Measurements from ENCODE around the gene PHACTR3. TPM values are rescaled to one million over a fixed set of nuclear protein-coding genes. Genes with fewer than 3 reads are reported as not detected.
"Not testable (repeated sequence)": the region's sequence is repeated elsewhere in the genome, so short reads cannot be mapped to it uniquely, and the experiment has no call there.

PHACTR3 gene
- not detected in 2 replicates for total RNA-seq (2014; rRNA removed; shearing (Covaris generic))
- polyA plus RNA-seq (2015; cell fraction: cytosol; rRNA removed) = not detected in 2 replicates
- not detected in 2 replicates for polyA plus RNA-seq (2015; cell fraction: nucleus; rRNA removed)

DNA sequence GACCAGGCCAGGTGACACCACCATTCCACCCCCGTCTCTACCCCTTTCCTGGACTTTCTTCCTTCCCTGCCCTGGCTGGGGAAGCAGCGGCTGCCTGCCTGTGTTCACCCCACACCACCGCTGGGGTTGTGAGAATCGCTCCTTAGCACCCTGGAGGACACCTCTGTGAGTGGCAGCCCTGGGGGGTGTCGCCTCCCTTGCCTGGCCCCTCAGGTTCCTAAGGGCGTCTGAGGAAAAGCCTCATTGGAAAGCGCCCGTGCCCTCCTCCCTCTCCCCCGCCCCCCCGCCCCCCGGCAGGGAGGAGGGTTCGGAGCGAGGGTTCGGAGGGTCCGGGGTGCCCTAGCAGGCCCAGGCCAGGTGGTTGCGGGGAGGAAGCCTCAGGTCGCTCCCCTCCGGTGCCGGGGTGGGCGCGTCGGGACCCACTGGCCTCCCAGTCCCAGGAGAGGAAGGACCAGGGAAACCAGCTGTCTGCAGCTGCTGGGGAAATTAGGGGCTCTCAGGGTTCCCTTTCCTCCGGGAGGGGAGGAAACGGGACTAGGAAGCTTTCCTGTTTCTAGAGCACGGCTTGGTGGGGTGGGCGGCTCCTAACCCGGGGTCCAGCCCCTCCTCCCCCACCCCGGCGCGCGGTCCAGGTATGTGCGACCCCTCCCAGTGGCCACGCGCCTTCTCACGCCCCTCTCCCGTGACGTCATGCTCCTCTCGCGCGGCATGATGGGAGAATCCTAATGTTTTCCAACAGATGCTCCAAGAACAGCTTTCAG is at the start of gene PHACTR3:
TSS of gene PHACTR3 (plus strand) at position 760 of the 761 bp plus-strand sequence. CDS start 475 bp downstream, outside the sequence.
- DNase-seq (ENCODE audit: low read depth) = no peak

- DNase-seq (ENCODE audit: low read depth) = not testable (repeated sequence)
Measured at GRCh38 chr20:59557733-59558529, 46.4 kb upstream of the PHACTR3 start.

- DNase-seq (ENCODE audit: low read depth) = no peak
Measured at GRCh38 chr20:59559024-59559817, 45.1 kb upstream of the PHACTR3 start.

- DNase-seq (ENCODE audit: low read depth) = no peak
Measured at GRCh38 chr20:59559863-59560262, 44.5 kb upstream of the PHACTR3 start.

- no peak for DNase-seq (ENCODE audit: low read depth)
Measured at GRCh38 chr20:59560588-59561227, 43.6 kb upstream of the PHACTR3 start.

DNA sequence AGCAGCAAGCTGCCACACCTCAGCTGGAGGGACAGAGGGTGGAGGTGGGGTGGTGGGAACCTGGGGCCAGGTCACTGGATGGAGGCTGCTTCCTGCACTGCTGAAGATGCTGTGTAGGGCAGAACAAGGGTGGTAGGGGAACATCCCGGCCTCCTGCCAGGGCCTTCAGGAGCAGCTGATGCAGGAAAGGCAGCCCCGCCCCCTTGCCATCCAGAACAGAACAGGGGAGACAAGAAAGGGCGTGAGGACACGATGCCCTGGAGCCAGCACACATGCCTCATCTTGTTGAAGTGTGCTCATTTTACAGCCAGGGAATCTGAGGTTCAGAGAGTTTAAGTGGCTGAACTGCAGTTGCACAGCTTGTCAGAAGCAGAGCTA is 43.1 kb upstream of the PHACTR3 start:
- no peak for DNase-seq (ENCODE audit: low read depth)

DNA sequence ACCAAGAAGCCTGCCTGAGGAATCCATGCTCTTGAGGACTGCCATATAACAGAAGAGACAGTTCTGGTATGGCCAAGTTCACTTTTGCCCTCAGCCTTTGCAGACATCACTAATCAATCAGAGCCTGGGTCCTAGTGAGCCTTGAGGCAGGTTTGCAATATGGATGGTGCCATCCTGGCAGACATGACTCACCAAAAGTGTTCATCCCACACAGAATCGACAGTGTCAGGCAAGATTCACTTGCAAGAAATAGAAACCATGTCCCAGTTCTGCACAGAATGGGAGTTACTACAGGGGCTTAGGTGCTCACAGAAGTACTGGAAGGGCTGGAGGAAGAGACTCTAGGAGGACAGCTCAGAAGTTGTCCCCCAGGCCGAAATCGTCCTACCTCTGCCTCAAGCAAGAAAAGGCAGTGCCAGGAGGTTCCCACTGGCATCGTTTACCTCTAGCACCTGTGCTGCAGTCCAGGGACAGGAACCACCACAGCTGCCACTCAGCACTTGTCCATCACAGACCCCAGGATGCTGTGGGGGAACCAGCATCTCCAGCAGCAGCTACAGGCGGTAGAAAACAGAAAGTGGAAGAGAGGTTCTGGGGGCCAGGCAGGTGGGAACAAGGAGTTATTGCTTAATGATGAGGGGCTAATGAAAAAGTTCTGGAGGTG is 42.6 kb upstream of the PHACTR3 start:
- no peak for DNase-seq (ENCODE audit: low read depth)

- DNase-seq (ENCODE audit: low read depth) = no peak
Measured at GRCh38 chr20:59564171-59564570, 40.2 kb upstream of the PHACTR3 start.

DNA sequence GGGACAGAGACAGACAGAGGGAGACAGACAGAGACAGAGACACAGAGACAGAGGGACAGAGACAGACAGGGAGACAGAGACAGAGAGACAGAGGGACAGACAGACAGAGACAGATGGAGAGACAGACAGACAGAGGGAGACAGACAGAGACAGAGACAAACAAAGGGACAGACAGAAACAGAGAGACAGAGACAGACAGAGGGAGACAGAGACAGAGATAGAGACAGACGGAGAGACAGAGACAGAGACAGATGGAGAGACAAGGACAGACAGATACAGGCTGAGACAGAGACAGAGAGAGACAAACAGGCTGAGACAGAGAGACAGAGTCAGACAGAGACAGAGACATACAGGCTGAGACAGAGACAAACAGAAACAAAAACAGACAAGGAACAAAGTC is 39.4 kb upstream of the PHACTR3 start:
- DNase-seq (ENCODE audit: low read depth) = no peak

DNA sequence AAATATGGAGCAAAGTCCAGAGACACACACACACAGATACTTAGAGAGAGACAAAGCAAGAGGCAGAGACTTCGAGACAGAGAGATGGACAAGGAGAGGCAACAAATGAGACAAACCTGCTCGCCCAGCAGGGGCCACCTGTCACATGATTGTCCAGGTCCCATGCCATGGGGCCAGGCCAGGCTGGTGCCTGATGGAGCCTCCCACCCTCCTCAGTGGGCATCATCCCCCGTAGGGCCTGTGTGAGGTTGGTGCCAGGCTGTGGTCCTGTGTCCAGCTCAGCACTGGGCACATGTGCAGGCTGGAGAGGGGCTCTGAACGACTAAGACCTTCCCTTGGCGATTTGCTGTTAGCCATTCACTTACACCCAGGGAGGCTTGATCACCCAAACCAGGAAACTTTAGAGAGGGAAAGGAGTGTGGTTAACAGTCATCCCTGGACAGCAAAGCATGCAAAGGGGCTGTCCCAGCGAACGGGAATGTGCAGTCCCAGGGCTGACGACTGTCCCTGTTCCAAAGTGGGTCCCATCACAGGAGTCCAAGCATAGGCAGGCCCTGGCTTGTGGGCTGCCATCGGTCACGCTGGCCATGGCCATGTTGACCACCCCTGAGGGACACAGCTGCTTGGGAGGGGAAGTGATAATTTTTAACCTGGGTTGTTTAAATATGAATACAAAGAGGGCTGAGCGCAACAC is 38.4 kb upstream of the PHACTR3 start:
- DNase-seq (ENCODE audit: low read depth) = no peak

DNA sequence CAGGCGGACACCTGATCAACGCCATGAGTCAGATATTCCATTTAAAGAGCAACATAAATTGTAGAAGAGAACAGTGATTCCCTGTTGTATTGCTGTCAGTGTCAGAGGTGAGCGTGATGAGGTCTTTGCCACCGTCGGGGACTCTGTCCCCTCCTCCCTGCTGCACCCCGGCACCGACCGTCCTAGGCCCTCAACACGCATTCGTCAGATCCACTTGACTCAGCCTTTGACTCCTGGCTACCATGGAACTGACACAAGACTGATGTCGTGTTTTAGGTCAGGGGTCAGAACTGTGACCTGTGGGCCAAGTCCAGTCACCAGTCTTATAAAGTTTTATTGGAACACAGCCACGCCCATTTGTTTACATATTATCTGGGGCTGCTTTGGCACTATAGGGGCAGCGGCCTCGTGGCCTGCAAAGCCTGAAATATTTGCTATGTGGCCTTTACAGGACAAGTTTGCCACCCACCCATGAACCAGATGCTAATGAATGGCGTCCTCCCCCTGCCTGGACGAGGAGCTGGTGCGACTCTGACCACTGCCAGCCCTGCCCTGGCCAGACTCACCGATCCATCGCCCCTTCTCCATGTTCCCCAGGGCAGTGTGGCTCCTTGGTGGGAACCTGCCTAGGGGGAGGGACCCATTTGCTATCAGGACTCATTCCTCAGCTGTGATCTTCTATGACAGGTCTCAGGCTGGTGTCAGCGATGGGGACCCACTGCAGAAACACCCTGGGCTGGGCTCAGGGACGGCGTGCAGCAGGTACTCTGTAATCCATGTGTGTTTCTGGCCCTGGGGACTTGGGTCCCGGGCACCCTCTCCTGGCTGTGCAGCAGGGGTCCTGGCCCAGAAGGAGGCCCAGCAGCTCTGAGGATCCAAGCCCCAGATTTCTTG is 37.5 kb upstream of the PHACTR3 start:
- no peak for DNase-seq (ENCODE audit: low read depth)

DNA sequence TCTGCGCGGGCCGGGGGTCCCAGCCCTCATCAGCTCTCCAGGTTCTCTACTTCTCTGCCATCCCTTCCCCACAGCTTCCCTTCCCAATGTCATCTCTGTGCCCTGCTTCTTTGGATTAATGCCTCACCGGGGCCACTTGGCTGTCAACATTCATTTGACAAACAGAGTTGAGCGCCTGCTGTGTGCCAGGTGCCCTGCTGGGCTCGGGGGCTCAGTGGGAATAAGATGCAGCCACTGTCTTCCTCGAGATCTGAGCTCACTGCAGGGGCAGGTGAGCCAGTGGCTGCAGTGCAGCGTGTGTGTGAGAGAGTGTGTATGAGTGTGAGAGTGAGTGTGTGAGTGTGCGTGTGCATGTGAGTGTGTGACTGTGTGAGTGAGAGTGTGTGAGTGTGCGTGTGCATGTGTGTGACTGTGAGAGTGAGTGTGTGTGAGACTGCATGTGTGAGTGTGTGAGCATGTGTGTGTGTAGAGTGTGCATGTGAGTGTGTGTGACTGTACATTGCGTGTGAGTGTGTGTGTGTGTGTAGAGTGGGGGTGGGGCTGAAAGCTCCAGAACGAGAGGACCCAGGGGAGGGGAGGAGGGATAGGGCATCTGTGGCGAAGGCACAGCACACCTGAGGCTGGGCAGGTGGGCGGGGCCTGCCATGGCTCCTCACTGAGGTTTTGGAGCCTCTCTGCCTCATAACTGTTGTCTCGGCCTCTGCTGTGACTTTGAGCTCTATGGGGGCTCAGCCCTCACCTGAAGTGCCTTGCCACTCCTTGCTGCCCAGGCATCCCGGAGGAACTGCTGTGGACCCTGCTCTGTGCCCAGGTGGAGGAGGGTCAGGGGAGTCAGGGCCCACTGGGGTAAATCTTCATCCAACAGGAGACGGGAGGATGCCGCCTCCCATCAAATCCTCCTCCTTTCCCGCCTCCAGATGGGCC is 36.5 kb upstream of the PHACTR3 start:
- no peak for DNase-seq (ENCODE audit: low read depth)

DNA sequence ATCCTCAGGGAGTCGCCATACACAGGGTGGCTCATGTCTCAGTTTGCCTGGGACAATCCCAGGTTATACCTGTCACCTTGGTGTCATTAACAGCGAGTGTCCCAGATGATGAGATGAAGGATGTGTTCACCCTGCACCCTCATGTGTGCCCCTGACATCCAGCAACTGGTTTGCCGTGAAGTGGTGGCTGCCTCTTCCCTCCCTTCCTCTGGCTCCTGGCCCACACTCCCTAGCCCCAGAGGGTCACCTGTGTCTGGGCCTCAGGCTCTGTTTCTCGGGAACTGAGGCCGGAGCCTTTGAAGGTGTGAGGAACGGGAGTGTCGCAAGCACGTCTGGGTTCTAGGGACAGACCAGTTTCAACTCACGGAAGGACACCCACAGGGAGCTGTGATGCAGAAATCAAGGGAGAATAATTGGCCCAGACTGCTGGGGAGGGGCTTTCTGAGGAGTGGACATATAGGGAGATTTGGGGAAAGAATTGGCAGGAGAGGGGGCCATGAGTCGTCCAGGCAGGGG is 35.8 kb upstream of the PHACTR3 start:
- no peak for DNase-seq (ENCODE audit: low read depth)

GRCh38 chr20:59569305-59569704 is 35.0 kb upstream of the PHACTR3 start:
- no peak for DNase-seq (ENCODE audit: low read depth)

DNA sequence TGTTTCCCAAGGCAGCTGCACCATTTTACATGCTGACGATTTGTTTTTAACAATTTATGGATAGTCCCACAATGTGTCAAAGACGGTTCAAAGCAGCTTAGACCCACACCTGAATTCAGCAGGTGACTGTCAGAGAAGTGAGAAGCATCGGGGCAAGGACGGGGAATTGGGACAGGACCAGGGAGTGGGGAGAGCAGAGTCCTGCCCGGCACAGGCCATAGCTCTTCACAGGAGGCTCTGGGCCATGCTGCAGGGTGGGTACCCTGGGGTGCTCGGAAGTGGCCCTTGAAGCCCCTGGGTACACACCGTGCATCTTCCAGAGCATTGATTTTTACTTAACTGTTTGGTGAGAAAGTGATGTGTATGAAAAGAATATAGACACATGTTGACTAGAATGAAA is 33.2 kb upstream of the PHACTR3 start:
- DNase-seq (ENCODE audit: low read depth) = no peak

DNA sequence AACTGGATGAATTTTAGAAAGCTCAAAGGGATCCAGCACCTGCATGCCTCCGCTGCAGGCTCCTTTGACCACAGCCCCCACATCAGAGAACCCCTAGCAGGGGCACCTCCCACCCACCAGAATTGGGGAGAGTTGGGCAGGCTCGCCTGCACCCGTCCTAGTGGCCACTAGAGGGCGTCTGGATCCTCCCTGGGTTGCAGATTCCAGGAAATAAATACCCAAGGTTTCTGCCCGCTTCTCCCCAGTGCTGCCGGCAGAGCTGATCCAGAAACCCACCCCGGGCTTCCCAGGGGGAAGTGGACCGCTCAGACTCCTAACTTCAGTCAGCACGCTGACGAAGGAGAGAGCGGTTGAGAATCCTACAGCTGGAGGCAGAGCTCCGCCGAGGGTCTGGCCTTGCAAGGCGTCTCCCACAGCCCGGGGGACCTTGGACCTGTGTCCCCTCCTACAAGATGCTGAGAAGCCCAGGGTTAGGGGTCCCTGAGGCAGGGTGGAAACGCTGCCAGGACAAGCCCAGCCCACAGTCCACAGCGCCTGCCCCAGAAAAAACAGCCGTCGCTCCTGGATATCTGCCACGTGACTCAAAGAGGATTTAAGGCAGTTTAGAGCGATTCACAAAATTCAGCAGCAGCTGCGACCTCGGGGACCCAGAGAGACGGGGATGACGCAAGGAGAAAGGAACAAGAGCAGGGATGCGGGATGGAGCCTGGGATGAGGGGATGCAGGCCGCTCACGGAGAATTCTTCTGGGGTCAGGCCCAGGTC is 32.6 kb upstream of the PHACTR3 start:
- DNase-seq (ENCODE audit: low read depth) = peak; percentile 23

DNA sequence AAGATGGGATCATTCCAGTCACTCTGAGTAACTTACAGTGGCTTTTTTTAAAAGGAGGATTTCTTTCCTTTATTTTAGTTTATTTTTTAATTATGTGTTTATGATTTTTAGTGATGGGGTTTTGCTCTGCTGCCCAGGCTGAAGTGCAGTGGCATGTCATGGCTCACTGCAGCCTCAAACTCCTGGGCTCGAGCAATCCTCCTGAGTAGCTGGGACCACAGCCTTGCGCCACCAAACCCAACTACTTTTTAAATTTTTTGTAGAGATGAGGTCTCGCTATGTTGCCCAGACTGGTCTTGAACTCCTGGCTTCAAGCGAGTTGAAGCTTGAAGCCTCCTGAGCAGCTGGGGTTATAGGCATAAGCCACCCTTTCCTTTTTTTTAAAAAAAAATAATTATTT is 31.8 kb upstream of the PHACTR3 start:
- no peak for DNase-seq (ENCODE audit: low read depth)

Data from HT1080 (cell line).